HG03558 (cell line): ENCODE data around the gene DPYD.

Experiments
- ATAC-seq: cut with Tn5 transposase; IDR thresholded peaks from one replicate; pipeline ENCODE4 v1.9.1; 2021; ENCODE audit warnings: moderate number of reproducible peaks; ENCODE audit not compliant: unreplicated experiment; ENCODE audit errors: extremely low read depth

DPYD gene

DNA sequence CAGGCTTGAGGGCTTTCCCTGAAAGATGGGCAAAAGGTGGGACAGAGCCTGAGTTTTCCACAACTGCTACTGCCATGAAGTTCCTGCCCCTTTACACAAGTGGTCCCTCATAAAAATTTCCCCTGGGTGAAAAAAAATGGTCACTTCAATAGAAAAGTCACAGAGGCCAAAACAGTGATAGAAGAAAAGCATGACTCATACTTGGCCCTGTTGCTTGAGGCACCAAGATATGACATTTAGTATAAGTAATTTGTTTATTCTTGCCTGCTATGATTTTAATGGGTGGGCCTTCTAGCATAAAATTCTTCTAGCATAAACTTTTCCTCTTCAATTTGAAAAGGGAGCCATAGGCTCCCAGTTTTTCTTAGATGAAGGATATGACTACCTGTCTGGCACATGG, 280.2 kb downstream of the DPYD start:
- no peak for ATAC-seq

DNA sequence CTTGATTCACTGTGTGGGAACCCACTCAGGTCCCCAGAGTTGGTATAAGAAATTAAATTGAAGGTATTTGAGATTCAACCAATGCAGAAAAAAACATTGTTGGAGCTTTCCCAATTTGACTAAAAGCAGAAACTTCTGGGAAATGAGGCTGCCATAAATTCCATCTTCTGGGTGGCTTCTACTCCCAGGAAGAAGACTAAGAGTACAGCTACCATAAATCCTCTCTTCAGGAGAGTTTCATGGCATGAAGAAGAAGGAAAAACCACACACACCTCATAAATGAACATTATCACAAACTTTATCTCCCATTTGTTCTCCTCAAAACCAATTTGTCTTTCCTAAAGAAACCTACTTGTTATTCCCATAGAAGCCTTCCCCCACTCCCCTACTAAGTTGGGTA, 283.9 kb downstream of the DPYD start:
- no peak for ATAC-seq

DNA sequence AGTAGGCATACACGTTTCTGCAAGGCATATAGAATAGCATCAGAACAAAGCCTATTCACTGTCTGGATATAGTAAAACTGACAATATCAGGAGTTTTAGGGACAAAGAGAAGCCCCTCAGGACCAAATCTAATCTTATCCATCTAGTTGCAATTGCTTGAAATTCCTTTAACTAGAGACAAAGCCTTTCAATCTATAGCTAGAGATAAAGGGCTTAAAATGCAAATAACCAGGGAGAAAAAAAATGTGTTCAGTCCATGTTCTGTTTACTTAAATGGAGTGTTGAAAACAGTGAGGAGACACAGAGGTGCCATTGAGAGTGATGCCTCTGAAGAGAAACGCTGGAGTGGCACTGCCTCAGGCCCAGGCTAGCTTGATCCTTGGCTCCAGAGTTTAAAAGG, 286.1 kb downstream of the DPYD start:
- no peak for ATAC-seq

DNA sequence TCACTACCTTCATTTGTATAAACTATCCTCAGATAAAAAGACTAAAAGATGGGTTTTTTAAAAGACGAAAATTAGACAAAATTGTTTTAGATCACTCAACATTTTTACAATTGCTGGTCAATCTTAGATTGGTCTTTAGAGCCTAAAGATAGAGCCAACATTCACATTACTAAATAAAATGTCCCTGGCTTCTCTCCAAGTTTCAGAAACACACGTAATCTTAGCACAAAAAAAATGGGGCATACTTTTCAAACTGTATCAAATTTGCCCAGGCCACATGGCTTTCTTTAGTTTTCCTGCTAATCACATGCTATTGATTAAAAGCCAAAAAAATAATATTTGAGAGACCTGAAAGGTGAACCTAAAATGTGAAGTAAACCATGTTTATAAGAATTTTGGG, 288.1 kb downstream of the DPYD start:
- no peak for ATAC-seq

DNA sequence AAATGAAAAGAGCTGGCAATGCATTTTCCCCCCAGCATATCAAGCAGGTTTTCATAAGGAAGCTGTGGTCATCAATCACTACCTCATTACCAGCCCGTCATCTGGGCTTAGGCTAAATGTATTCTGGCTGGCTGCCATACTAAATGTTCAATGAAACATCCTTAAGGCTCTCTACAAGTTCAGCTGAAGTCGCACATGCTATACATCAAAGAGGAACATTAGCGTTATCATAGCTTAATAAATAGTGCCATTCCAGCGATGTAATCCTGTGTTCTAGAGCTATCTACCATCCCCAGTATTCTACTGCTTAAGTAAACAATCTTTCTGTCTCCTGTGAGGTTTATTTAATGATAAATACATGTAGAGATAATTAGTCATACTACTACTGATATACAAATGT, 288.8 kb downstream of the DPYD start:
- no peak for ATAC-seq

DNA sequence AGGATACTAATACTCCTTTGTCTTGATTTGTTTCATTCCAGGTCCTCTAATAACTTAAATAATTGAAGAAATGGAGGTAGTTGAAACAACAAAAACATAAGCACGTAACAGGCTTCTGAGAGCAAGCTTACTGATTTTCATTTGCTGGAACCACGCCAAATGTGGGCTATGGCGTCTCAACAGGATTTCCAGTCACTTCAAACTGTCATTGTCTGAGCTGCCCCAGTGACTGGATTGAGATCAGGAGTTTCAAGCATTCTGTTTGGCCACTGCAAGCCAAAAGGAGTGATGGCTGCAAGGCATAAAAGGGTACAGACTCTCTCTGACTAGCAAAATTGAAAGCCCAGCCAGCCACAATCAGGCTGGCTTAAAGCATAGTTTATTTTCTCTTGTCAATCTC, 289.9 kb downstream of the DPYD start:
- no peak for ATAC-seq

DNA sequence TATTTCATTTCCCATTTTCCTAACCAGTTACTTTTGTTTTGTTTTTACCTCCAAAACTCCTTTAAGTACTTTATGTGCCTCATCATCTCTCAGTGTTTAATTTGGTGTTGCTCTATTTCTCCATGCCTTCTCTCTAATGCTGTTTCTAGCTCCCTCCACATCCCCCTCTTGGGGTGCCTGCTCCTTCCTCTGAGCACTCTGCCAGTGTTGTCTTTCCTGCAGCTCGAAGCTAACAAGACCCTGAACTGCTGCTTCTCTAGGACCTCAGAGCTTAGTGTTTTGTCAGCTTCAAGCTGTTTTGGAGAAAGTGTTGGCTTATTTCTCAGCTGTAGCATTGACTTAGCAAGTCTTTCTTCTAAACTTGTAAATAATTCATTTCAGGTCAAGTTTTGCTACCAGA, 290.6 kb downstream of the DPYD start:
- no peak for ATAC-seq

DNA sequence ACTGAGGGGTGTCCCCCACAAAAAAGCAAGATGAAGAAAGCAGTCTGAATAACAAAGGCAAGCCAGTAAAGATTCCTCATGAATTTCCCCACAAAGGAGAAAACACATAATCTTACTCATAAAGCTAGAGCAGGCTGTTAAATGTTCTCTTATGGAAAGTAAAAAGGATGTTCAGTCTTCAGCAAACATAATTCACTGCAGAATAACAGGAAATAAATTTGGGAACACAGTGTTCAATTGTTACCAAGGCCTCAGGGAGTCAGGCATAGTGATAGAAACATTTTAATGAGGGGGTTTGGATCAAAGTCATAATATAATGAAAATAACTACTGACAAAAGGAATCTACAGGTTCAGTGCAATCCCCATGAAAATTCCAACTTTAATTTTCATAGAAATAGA, 297.6 kb downstream of the DPYD start:
- no peak for ATAC-seq

DNA sequence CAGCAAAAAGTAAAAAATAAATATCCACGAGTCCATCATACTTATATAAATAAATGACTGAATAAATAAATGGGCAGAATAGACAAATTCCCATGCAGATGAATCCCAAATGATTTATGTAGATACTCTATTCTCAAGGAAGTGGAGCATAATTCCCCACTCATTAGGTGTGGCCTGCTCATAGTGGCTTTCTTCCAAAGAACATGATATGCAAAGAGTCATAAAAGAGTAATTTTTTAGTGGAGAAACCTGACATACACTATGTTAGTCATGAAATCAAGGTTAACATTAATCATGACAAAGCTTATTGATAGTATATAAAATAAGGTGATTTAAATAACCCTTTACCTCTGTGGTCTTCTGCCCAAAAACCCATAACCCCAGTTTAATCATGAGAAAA, 298.9 kb downstream of the DPYD start:
- ATAC-seq, result no peak

DNA sequence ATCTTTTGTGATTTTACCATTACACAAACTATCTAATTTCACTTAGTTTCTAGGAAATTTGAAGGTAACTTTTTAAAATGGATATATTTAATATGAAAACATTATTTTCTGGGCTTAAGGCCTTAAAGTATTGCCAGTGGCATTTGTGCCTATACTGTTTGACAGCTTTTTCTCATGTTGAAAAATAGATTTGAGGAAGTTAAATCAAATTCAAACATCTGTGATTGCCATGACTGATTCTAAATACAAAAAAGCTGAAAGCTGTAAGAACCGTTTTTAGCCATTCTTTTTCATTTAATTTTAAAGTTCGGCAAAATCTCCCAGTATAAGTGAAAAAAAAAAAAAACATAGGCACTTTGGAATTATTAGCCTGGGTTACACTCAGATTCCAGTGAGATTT, 301.1 kb downstream of the DPYD start:
- ATAC-seq, result no peak

DNA sequence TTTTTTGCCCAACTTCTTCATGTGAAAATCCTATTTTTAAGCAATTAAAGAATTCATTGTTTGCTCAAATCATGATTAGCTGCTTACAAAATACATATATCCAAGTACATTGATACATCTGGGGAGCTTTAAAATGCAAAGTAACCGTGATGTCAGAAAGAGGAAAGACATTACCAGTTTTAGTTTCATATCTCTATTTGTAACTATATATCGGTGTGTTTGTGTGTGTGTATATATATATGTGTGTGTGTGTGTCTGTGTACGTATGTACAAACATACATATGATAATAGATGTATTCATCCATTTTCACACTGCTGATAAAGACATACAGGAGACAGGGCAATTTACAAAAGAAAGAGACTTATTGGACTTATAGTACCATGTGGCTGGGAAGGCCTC, 310.1 kb downstream of the DPYD start:
- ATAC-seq, result no peak

DNA sequence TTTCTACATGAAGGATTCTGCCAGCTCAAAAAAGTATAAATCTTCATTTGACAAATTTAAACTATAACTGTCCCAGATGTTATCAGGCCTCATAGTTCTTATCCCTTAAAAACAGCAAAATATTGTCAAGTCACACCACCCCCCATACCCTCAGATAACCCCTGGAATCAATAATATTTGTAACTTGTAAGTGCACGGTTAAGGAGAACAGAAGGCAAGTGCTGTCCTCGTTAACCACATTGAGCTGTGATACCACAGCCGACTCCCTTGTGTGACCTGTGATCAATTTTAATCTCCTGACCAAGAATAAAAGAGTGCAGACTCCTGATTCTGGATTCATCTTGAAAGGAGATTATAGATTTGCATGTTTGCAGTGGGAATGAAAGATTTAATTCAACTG, 310.7 kb downstream of the DPYD start:
- no peak for ATAC-seq

DNA sequence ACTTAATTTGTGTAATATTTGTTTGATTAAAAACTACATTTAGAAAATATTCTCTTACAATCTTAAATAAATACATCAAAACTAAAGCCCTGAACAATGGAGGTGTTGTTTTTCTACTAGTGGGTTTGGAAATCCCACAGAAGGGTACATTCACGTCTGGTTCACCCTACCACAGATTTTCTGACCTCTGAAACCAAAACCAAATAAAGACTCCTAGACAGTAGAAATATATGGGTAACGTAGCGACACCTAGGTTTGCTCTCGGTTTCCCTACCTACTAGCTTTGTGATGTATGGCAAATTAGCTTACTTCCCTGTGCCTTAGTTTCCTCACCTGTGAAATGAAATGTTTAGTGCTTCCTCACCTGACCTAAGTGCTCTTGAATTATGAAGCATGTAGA, 312.6 kb downstream of the DPYD start:
- no peak for ATAC-seq

DNA sequence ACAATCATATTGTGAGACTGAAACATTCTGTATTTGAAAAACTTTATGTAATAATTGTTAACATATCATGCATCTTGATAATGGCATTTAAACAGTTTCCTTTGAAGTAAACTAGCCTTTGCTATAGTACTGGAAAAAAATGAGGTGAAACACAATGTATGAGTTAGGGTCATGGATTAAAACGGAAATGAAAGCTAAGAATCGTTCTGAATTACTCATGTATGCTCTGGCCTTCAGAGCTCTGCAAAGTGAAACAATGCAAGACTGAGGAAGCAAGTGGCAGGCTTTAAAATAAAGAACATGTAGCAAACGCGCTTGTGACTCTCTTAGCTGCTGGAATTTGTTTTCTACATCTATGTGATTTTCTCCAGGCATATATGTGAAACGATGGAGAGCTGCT, 317.1 kb downstream of the DPYD start:
- no peak for ATAC-seq

DNA sequence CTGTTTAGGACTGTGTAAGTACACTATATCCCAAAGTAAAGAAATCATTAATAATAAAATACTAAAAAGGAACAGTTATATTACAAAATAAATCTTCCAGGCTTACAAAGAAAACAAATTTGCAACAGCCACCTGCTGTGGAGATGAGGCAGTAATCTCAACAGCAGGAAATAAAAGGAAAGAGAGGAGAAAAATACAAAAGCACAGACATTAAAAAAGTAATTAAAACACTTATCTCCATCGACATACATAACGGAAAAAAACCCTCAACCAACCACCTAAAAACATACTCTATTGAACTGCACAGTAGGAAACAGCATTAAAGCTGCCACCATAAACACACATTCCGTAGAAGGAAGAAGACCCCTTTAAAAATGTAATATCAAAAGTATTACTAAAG, 317.6 kb downstream of the DPYD start:
- ATAC-seq, result no peak

DNA sequence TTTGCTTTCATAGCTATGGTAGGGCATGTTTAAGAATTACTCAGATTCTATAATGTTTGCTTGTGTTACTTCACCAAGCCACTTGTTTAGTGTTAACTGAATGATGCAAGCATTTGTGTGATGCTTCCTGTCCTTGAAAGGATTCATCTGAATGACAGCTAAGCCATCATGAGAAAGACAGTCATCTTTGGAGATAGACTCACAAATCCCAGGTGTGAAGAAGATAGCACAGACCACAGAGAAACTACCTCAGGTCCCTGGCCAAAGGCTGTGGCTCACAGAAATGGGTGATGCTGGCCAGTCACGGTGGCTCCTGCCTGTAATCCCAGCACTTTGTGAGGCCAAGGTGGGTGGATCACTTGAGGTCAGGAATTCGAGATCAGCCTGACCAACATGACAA, 321.4 kb downstream of the DPYD start:
- no peak for ATAC-seq

DNA sequence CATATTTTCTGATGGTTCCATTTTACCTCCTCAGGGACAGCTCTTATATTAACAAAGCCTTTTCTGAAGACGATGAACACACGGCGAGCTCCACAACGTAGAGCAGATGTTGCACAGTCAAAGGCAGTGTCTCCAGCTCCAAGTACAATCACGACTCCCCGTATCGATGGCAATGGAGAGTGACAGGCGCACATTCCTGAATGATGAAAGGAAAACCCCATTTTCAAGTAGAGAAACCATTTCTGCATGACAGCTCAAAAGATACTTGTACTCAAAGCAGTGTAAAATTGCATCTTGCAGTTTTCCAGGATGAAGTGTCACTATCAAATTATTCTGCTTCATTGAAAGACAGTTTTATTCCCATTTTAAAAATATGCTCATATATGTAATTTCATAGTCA, 327.6 kb downstream of the DPYD start:
- no peak for ATAC-seq

DNA sequence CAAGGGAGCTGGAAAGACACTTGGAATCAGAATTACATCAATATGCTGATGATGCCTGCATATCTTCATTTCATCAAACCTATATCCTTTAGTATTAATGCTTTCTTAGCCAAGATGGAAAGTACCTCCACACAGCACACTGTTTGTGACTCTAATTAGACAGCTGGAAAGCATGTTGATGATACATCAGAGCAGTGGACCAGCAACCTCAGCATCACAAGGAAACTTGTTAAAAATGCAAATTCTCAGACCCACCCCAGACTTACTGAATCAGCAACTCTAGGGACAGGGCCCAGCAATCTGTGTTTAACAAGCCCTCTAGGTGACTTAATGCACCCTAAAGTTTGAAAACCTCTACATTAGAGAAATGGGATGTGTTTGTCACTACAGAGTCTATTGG, 332.1 kb downstream of the DPYD start:
- no peak for ATAC-seq

DNA sequence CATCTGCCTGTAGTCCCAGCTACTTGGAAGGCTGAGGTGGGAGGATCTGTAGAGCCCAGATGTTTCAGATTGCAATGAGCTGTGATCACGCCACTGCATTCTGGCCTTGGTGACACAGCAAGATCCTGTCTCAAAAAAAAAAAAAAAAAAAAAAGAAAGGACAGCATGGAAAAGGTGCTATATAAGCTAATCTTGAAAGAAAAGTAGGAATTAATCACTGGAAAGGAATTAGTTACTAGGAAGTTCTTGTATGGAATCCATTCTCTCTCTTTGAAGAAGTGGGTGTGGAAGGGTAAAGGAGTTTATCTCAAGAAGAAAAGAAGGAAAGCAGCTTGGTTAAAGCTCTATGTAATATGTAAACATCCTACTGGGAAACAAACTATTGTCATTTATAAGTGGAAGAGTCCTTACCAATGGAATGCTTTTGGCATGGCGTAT, 339.2 kb downstream of the DPYD start:
- no peak for ATAC-seq

DNA sequence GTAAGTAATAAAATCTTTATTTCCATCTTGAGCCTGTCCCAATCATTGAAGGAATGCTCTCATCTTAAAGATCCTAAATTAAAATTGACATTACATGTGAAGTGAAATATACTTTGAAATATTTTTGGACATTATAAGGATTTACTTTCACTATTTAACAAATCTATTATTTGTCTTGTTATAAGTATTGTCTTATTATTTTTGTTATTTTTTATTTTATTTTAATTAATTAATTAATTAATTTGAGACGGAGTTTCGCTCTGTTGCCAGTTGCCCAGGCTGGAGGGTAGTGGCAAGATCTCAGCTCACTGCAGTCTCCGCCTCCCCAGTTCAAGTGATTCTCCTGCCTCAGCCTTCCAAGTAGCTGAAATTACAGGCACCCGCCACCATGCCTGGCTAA, 343.2 kb downstream of the DPYD start:
- no peak for ATAC-seq

DNA sequence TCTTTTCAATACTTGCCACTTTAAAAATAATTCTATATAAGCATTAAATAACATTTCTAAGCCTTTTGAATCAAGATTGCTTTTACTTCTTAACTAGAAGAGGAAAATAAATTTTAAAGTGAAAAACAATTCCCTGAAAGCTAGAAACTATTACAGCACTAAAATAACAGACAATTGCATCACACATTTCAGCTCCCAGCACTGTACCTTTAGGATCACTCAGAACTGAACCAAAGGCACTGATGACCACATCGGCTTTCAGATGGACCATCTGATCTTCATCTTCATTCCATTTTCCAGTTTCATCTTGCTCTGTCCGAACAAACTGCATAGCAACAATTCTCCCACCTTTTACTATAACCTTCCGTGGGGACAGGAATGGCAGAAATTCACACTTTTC, 347.3 kb downstream of the DPYD start:
- no peak for ATAC-seq

DNA sequence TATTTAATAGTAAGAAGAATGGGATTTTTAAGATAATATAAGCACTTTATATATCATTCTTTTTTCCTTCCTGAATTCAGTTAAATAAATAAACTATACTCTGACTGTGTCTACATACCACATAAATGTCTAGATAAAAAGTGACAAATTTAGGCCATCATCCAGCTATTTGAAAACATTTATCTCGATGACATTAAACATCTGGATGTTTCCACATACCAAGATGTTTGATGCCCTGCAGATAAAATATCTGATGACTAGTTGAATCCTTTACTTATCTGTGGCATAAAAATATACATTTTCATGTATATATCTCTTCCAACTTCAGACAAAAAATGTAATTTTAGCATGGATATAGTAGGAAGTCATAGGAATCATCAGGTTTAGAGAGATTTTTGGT, 348.3 kb downstream of the DPYD start:
- ATAC-seq, result no peak

DNA sequence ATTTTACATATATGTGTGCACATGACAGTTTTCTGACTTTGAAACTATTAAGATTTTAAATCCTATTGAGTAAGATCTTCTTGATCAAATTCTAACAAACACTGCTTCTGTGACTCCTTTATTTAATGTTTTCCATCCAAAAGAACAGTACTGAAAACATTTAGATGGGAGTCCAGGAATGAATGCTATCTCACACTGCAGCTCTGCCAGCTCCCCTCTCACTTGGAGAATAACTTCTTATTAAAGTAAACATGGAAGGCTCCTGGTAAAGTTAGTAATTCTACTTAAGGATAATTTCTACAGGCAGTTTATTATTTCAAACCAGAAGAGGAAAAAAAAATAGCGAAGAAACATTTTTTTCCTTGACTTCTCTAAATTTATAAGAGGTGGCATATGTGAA, 349.1 kb downstream of the DPYD start:
- ATAC-seq, result no peak
